Measurements from ENCODE around the gene RNASE13.

- no peak for TF ChIP-seq ZNF70 (CRISPR knock-in tag; IDR thresholded peaks at IDR 0.05)
- no peak for TF ChIP-seq PATZ1 (CRISPR knock-in tag; IDR thresholded peaks at IDR 0.05; ENCODE audit: borderline replicate concordance)
- TF ChIP-seq, protein P1, sequence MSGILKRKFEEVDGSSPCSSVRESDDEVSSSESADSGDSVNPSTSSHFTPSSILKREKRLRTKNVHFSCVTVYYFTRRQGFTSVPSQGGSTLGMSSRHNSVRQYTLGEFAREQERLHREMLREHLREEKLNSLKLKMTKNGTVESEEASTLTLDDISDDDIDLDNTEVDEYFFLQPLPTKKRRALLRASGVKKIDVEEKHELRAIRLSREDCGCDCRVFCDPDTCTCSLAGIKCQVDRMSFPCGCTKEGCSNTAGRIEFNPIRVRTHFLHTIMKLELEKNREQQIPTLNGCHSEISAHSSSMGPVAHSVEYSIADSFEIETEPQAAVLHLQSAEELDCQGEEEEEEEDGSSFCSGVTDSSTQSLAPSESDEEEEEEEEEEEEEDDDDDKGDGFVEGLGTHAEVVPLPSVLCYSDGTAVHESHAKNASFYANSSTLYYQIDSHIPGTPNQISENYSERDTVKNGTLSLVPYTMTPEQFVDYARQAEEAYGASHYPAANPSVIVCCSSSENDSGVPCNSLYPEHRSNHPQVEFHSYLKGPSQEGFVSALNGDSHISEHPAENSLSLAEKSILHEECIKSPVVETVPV (CRISPR knock-in tag; IDR thresholded peaks at IDR 0.05), result no peak
- TF ChIP-seq ZFP3 (CRISPR knock-in tag; IDR thresholded peaks at IDR 0.05), result no peak
- TF ChIP-seq ARNTL (CRISPR knock-in tag; IDR thresholded peaks at IDR 0.05; ENCODE audit: borderline replicate concordance, low read depth), result no peak
- TF ChIP-seq ZFP30 (CRISPR knock-in tag; IDR thresholded peaks at IDR 0.05), result no peak
- no peak for TF ChIP-seq GLIS3 (CRISPR knock-in tag; IDR thresholded peaks at IDR 0.05)
- TF ChIP-seq TSHZ2 (CRISPR knock-in tag; IDR thresholded peaks at IDR 0.05), result no peak
- TF ChIP-seq OSR1 (CRISPR knock-in tag; IDR thresholded peaks at IDR 0.05), result no peak
Observed at GRCh38 chr14:21073921-21074320, 39.3 kb upstream of the RNASE13 start.

Measured in SK-N-SH treated with all-trans-retinoic acid at 6 μM for 48 hours (cell line).